Stimulated activated effector memory CD8-positive, alpha-beta T cell treated with anti-CD3 and anti-CD28 coated beads, Interleukin-12 subunit alpha, Interleukin-12 subunit beta, amount 100 ng/mL, for 72 hours (primary cell): ENCODE data around the gene PGR.
A peak's percentile ranks its signal among the peaks of the same experiment; 100 is the strongest.

Experiments used
- ATAC-seq: fragments of 150-1000 bp; cut with Tn5 transposase; 2 replicates; pipeline ENCODE4 v1.10.0; 2021
- DNase-seq, 2 donors: peaks; one replicate each; pipeline ENCODE4 v3.0.0; 2021 to 2022; ENCODE audit warnings: low spot score in 2 of 2
- H3K27ac Mint-ChIP-seq: one replicate; pipeline ENCODE4 v1.8.0; 2022; ENCODE audit warnings: mild to moderate bottlenecking, mixed read lengths
- H3K36me3 Mint-ChIP-seq: one replicate; pipeline ENCODE4 v1.8.0; 2022; ENCODE audit warnings: mild to moderate bottlenecking, mixed read lengths
- H3K4me1 Mint-ChIP-seq: one replicate; pipeline ENCODE4 v1.8.0; 2022; ENCODE audit warnings: mixed read lengths
- H3K4me3 Mint-ChIP-seq: one replicate; pipeline ENCODE4 v1.8.0; 2022; ENCODE audit warnings: mild to moderate bottlenecking, mixed read lengths
- H3K9me3 Mint-ChIP-seq: one replicate; pipeline ENCODE4 v1.8.0; 2022; ENCODE audit warnings: mixed read lengths

The PGR gene

GRCh38 chr11:101129203-101129943 is at the start of gene PGR:
PGR (minus strand) TSS chr11:101129813; CDS start chr11:101129070, 743 bp downstream.
- ATAC-seq (no peak), DNase-seq (no peak)
- H3K4me3 Mint-ChIP-seq: no peak within 1 kb of the TSS
- no peaks in the 10 kb centered on the region for H3K9me3 Mint-ChIP-seq
- H3K36me3 Mint-ChIP-seq: no peaks in the 10 kb centered on the region
- H3K4me1 Mint-ChIP-seq: no peaks in the 10 kb centered on the region
- no peak within 1 kb of the TSS for H3K27ac Mint-ChIP-seq

DNA sequence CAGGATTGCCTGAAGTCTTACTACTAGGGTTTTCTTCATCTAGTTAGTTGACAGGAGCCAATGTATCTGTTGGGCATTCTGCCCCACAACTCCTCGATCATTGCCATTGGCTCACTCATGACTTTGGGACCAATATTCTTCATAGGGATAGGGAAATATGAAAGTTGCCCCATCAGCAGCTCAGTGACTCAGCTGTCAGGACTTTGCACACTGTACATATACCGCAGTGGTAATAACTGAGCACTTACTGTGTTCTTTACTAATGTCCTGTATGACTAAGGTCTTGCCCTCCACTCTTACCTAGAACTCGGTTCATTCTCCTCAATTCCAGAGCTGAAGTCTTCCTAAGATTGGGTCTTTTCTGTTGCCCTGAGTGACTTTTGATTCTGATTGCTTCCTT is 46.8 kb upstream of the PGR start:
- Mint-ChIP-seq H3K27ac (no peak overlapping the region), H3K9me3 (peaks cover 20% of the 10 kb centered on the region), H3K4me3 (no peak overlapping the region), H3K4me1 (no peaks in the 10 kb centered on the region), H3K36me3 (no peaks in the 10 kb centered on the region)
- DNase-seq (no peak), ATAC-seq (no peak)

DNA sequence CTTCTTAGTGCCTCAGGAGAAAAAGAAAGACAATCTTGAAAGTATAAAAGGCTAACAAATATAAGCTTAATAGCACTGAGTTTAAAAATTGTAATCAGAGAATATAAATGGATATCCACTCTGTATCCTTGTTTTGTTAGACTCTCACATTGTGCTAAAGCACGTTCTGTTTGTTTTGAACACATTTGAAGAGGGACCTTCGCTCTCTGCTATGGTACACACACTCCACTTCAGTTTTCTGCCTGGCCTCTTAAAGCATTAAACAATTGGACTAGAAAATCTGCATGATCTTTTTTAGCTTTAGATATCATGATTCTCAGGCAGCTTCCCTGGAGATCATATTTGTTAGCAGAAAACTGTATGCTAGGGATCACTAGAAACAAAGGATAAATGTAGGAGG is 40.3 kb upstream of the PGR start:
- DNase-seq (no peak), ATAC-seq (no peak)
- Mint-ChIP-seq H3K36me3 (no peaks in the 10 kb centered on the region), H3K4me3 (no peak overlapping the region), H3K27ac (no peak overlapping the region), H3K9me3 (peaks cover 18% of the 10 kb centered on the region), H3K4me1 (no peaks in the 10 kb centered on the region)

DNA sequence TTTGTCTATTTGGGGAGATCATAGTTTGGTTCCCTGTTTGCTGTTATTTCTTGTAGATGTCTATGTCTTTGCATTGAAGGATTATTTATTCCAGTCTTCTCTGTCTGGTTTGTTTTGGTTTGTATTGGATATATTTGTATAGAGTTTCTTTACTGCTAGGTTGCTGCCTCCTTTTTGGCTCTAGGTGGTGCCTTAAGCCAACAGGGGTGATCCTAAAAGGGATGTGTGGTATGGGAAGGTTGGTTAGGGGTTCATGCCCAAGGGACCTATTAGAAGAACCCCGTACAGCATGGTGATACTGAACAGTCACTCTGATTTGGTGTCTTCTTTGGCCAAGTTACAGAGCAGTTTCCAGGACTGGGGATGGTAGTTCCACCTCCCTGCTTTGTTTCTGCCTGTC is 36.4 kb upstream of the PGR start:
- H3K4me1 Mint-ChIP-seq: no peaks in the 10 kb centered on the region
- no peaks in the 10 kb centered on the region for H3K36me3 Mint-ChIP-seq
- H3K27ac Mint-ChIP-seq: no peak overlapping the region
- ATAC-seq (no peak), DNase-seq (no peak)
- no peak overlapping the region for H3K4me3 Mint-ChIP-seq
- H3K9me3 Mint-ChIP-seq: peaks cover 16% of the 10 kb centered on the region

- no peak overlapping the region for H3K4me3 Mint-ChIP-seq
- no peaks in the 10 kb centered on the region for H3K4me1 Mint-ChIP-seq
- ATAC-seq (no peak), DNase-seq (no peak)
- no peaks in the 10 kb centered on the region for H3K36me3 Mint-ChIP-seq
- peaks cover 29% of the 10 kb centered on the region for H3K9me3 Mint-ChIP-seq
- no peak overlapping the region for H3K27ac Mint-ChIP-seq
Observed at GRCh38 chr11:101158119-101158518, 28.5 kb upstream of the PGR start.

DNA sequence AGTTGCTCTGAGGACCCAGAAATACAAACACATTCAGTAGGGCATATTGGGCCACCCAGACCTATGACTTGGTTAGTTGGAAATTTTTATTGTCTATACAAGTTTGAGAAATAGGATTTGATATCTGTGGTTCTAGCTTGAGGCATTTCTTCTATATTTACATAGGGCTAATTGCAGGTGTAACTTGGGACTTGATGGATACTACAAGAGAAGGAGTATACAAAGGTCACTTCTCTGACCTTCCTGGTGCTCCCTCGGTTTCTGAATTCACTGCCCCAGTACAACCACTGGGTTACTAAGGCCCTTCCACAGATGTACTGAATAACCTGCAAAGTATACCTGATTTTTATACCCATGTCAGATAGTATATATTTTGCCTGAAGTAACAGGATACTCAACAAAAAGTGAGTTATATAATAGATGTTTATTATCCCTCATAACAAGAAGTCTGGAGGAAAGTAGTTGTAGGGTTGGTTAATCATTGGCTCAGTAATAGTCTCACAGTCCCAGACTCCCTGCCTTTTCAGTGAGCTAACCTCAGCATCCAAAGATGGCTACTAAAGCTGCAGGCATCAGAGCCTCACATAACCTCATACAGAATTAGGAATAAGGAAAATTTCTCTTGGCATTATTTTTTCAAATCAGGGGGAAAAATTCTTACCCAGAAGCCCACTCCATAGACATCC is 8.8 kb upstream of the PGR start:
- H3K4me1 Mint-ChIP-seq: no peaks in the 10 kb centered on the region
- H3K36me3 Mint-ChIP-seq: no peaks in the 10 kb centered on the region
- peaks cover 7% of the 10 kb centered on the region for H3K9me3 Mint-ChIP-seq

GRCh38 chr11:101133190-101133589 is 3.6 kb upstream of the PGR start:
- no peak for ATAC-seq
- Mint-ChIP-seq H3K9me3 (peaks cover 3% of the 10 kb centered on the region), H3K36me3 (no peaks in the 10 kb centered on the region), H3K4me3 (no peak overlapping the region), H3K27ac (no peak overlapping the region), H3K4me1 (no peaks in the 10 kb centered on the region)
- no peak for DNase-seq

More for the DNA sequence above, 8.8 kb upstream of the PGR start:
- DNase-seq: no peak
- Mint-ChIP-seq H3K4me3 (no peak overlapping the region), H3K27ac (no peak overlapping the region)
- ATAC-seq: no peak

DNA sequence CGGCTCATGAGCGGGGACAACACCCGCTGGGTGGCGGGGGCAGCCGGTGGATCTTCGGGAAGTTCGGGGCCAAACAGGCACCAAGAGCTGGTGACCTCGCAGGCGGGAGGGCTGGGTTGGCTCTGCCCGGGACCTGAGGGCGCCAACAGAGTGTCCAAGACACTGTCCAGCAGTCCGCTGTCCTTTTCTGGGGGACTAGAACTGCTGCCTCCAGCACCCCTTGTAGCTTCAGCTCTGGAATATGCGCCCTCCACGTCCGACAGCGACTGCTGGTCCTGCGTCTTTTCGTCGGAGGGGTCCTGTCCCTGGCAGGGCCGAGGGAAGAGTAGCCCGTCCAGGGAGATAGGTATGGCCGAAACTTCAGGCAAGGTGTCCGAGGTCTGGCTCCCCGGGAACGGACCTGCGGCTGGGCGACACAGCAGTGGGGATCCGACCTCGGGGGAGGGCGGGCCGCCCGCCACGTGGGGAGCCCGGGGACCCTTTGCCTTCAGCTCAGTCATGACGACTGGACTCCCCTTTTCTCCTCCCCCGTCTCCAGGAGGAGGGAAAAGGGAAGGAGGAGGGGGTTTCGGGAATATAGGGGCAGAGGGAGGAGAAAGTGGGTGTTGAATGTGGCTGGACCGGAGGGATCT is 926 bp downstream of the PGR start:
- no peak overlapping the region for H3K27ac Mint-ChIP-seq
- no peaks in the 10 kb centered on the region for H3K4me1 Mint-ChIP-seq
- DNase-seq: no peak
- no peak overlapping the region for H3K4me3 Mint-ChIP-seq
- no peaks in the 10 kb centered on the region for H3K9me3 Mint-ChIP-seq
- ATAC-seq: no peak
- H3K36me3 Mint-ChIP-seq: no peaks in the 10 kb centered on the region

DNA sequence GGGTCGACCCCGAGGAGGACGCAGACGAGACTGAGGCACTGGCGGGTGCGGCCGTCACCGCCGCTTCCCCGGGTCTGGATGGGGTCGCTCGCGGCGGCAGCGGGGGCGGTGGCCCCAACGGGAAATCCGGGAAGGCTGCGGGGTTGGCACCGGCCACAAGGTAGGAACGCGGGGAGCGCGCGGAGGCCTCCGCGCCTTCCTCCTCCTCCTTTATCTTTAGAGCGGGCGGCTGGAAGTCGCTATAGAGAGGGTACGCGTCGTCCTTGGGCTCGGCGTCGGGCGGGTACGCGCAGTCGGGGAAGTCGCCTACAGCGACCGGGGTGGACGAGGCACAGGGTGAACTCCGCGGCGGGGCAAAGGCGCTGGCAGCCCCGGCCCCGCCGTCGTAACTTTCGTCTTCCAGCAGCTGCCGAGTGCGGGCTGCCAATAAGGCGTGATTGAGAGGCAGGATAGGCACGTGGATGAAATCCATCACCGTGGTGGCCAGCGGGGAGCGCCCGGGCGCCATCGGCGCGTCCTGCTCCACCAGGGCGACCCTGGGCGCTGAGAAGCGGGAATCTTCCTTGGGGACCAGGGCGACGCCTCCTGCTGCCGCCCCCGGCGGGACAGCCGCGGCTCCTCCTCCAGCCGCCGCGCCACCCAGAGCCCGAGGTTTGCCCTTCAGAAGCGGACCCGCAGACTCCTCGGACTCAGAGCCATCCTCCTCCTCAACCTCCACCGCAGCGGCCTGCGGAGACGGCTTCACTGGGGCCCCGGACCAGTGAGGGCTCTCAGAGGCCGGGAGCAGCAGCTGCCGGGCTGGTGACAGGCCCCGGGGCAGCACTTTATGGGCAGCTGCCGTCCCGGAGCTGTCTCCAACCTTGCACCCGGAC is 1.7 kb downstream of the PGR start:
- no peak for ATAC-seq
- DNase-seq: no peak
- no peaks in the 10 kb centered on the region for H3K4me1 Mint-ChIP-seq
- no peak overlapping the region for H3K27ac Mint-ChIP-seq
- H3K9me3 Mint-ChIP-seq: no peaks in the 10 kb centered on the region
- no peaks in the 10 kb centered on the region for H3K36me3 Mint-ChIP-seq
- no peak overlapping the region for H3K4me3 Mint-ChIP-seq

DNA sequence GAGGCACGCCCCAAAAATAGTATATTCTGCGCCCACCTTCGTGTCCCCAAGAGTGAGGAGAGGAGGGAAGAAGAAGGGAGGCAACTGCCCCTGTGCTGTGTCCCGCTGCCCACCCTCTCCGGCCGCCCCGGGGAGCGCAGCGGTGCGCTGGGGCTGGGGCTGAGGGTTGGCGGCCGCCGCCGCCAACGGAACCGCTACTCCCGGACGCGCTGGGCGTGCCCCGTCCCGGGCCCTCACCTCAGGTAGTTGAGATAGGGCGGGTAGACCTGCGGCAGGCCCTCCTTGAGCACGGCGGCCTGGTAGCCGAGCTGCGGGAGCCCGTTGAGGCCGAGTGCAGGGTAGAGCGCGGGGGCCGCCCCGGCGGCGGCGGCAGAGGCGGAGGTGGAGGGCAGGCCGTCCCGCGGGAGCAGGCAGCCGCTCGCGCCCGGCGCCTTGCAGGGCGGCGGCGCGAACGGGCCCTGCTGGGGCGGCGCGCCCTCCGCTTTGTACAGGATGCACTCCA is 2.4 kb downstream of the PGR start:
- H3K4me1 Mint-ChIP-seq: no peaks in the 10 kb centered on the region
- H3K27ac Mint-ChIP-seq: no peak overlapping the region
- ATAC-seq: peak; percentile 11
- no peak for DNase-seq
- H3K36me3 Mint-ChIP-seq: no peaks in the 10 kb centered on the region
- H3K4me3 Mint-ChIP-seq: no peak overlapping the region
- no peaks in the 10 kb centered on the region for H3K9me3 Mint-ChIP-seq

- Mint-ChIP-seq H3K27ac (no peak overlapping the region), H3K4me1 (no peaks in the 10 kb centered on the region), H3K9me3 (no peaks in the 10 kb centered on the region), H3K36me3 (no peaks in the 10 kb centered on the region), H3K4me3 (no peak overlapping the region)
- DNase-seq: no peak
- no peak for ATAC-seq
Observed at GRCh38 chr11:101126551-101127196, 2.9 kb downstream of the PGR start.

DNA sequence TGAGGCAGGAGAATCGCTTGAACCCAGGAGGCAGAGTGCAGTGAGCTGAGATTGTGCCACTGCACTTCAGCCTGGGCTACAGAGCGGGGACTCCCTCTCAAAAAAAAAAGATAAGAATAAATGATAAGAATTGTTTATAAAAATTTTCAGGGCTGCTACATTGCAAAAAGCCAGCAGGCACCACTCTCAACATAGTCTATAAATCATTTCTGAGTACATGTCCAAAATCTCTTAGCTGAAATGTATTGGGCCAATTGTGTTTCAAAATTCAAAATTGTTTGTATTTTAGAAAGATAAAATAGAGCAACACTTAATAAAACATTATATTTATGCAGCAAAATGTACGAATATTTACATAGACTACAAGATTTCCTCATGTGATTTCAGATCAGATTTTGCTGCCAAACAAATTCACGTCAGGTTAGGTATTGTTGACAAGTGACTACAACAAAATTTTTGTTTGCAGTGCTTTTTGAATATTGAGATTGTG is 13.9 kb downstream of the PGR start:
- H3K36me3 Mint-ChIP-seq: no peaks in the 10 kb centered on the region
- H3K27ac Mint-ChIP-seq: no peak overlapping the region
- H3K9me3 Mint-ChIP-seq: peaks cover 15% of the 10 kb centered on the region
- ATAC-seq (no peak), DNase-seq (no peak)
- H3K4me3 Mint-ChIP-seq: no peak overlapping the region
- no peaks in the 10 kb centered on the region for H3K4me1 Mint-ChIP-seq

DNA sequence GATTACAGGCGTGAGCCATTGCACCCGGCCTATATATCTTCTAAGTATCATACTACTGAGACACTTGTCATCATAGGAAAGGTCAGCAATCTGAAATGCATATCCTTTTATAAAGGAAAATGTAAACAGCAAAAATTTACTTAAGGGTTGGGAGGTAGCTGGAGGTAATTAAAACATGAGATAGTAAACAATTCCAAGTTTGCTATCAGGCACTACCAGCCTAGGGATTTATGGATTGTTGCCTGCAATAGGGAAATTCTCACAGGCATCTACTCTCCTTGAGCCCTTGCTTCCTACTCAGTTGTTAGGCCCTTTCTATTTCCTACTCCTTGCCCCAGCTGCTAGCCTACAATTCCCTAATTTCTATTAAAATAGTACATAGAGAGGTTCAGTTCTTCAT is 16.1 kb downstream of the PGR start:
- no peak for ATAC-seq
- H3K4me3 Mint-ChIP-seq: no peak overlapping the region
- no peaks in the 10 kb centered on the region for H3K4me1 Mint-ChIP-seq
- H3K36me3 Mint-ChIP-seq: no peaks in the 10 kb centered on the region
- no peak for DNase-seq
- peaks cover 21% of the 10 kb centered on the region for H3K9me3 Mint-ChIP-seq
- H3K27ac Mint-ChIP-seq: no peak overlapping the region

DNA sequence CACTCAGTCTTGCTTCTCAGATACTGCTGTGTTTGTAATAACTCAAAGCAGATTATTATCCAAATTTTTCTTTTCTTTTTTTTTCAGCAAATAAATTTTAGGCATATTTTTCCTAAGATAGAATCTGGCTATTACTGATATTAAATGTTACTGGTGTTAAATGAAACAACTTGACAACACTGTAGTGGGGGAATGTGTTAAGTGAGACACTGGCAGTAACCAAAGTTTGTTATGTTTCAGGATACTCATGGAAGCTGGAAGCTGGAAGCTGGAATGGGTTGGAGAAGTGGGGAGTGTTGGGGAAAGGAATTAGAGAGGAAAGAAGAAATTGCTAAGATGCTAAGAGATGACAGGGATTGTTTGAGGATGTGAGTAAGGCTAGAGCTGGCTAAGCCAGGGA is 24.9 kb downstream of the PGR start:
- no peak for DNase-seq
- no peak overlapping the region for H3K4me3 Mint-ChIP-seq
- H3K4me1 Mint-ChIP-seq: no peaks in the 10 kb centered on the region
- H3K9me3 Mint-ChIP-seq: peaks cover 19% of the 10 kb centered on the region
- no peak for ATAC-seq
- H3K36me3 Mint-ChIP-seq: no peaks in the 10 kb centered on the region
- H3K27ac Mint-ChIP-seq: no peak overlapping the region
